ENCODE measurements around the gene ZNF234.
A peak's percentile ranks its signal among the peaks of the same experiment; 100 is the strongest.
"Not testable (repeated sequence)": the region's sequence is repeated elsewhere in the genome, so short reads cannot be mapped to it uniquely, and the experiment has no call there.

Gene ZNF234

GRCh38 chr19:44142059-44142433 lies 692 bp downstream of the ZNF234 start:
- peak; percentile 4 for DNase-seq (ENCODE audit: extremely low spot score)
- POLR2A ChIA-PET, result interaction anchor here (1.3 kb wide), 1 partner anchor 28 kb away, joined by 4 read pairs; no protein-coding TSS in a partner anchor
- CTCF ChIA-PET, result interaction anchor here (0.6 kb wide), 1 partner anchor 430 kb away, joined by 3 read pairs; no protein-coding TSS in a partner anchor
- TF ChIP-seq HDGF (IDR thresholded peaks at IDR 0.05; ENCODE audit: borderline replicate concordance), result no peak
- TF ChIP-seq TARDBP (IDR thresholded peaks at IDR 0.05), result no peak
- TF ChIP-seq FOXM1 (IDR thresholded peaks at IDR 0.05; ENCODE audit: borderline replicate concordance), result no peak

DNA sequence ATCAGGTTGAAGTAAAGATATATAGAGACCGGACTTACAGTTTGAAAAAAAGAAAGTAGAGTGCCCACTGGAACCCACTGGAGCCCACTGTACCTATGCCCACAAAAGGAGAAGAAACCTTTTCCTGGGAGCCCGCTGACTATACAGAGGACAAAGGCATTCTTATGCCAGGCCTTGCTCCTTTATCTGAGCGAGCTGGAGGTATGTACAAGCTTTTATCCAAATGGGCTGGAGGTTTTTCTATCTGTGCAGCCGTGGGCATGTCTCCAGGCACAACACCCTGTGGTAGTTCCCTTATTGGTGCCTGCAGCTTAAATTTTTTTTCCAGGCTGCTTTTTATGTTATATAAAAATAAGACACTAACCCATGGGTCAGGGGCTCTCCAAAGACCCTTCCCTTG lies 8.4 kb downstream of the ZNF234 start:
- CTCF ChIA-PET, result no interaction called here
- POLR2A ChIA-PET, result no interaction called here
- TF ChIP-seq LEF1 (IDR thresholded peaks at IDR 0.05; ENCODE audit: borderline replicate concordance) (no peak), SP1 (IDR thresholded peaks at IDR 0.05) (no peak), ARNT (IDR thresholded peaks at IDR 0.05) (no peak), FOXK2 (IDR thresholded peaks at IDR 0.05) (no peak), BHLHE40 (IDR thresholded peaks at IDR 0.05; ENCODE audit: borderline replicate concordance) (no peak), TARDBP (IDR thresholded peaks at IDR 0.05) (no peak), HDGF (IDR thresholded peaks at IDR 0.05; ENCODE audit: borderline replicate concordance) (no peak), L3MBTL2 (conservative IDR thresholded peaks at IDR 0.05) (no peak), FOXM1 (IDR thresholded peaks at IDR 0.05; ENCODE audit: borderline replicate concordance) (no peak)
- TF ChIP-seq, protein P1, sequence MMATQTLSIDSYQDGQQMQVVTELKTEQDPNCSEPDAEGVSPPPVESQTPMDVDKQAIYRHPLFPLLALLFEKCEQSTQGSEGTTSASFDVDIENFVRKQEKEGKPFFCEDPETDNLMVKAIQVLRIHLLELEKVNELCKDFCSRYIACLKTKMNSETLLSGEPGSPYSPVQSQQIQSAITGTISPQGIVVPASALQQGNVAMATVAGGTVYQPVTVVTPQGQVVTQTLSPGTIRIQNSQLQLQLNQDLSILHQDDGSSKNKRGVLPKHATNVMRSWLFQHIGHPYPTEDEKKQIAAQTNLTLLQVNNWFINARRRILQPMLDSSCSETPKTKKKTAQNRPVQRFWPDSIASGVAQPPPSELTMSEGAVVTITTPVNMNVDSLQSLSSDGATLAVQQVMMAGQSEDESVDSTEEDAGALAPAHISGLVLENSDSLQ (IDR thresholded peaks at IDR 0.05), result no peak
- DNase-seq (ENCODE audit: extremely low spot score), result no peak

DNA sequence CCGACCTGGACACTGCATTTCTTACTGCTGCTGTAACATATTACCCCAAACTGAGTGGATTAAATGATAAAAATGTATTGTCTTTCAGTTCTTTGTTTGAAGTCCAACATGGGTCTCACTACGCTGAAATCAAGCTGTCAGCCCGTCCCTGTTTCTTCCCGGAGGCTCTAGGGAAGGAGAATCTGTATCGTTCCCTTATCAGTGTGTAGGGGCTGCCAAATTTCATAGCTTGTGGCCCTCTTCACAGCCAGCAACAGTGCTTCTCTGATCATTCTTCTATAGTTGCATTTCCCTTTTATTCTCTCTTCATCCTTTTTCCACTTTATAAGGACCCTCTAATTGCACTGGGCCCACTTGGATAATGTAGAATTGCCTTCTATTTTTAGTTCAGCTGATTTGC lies 10.1 kb downstream of the ZNF234 start:
- no peak for DNase-seq (ENCODE audit: extremely low spot score)
- CTCF ChIA-PET, result interaction anchor here (0.6 to 0.7 kb wide), 2 partner anchors 196 to 503 kb away, joined by 3 to 4 read pairs; no protein-coding TSS in a partner anchor
- TF ChIP-seq FOXM1 (IDR thresholded peaks at IDR 0.05; ENCODE audit: borderline replicate concordance), result no peak
- no peak for TF ChIP-seq LEF1 (IDR thresholded peaks at IDR 0.05; ENCODE audit: borderline replicate concordance)
- no peak for TF ChIP-seq TARDBP (IDR thresholded peaks at IDR 0.05)
- TF ChIP-seq BHLHE40 (IDR thresholded peaks at IDR 0.05; ENCODE audit: borderline replicate concordance), result no peak
- no peak for TF ChIP-seq ELF4 (IDR thresholded peaks at IDR 0.05)
- TF ChIP-seq FOXA1 (IDR thresholded peaks at IDR 0.05), result no peak
- no peak for TF ChIP-seq L3MBTL2 (conservative IDR thresholded peaks at IDR 0.05)
- no peak for TF ChIP-seq FOXK2 (IDR thresholded peaks at IDR 0.05)
- TF ChIP-seq ZNF384 (IDR thresholded peaks at IDR 0.05), result no peak
- TF ChIP-seq NFRKB (IDR thresholded peaks at IDR 0.05), result no peak
- TF ChIP-seq CTBP1 (IDR thresholded peaks at IDR 0.05; ENCODE audit: borderline replicate concordance), result no peak
- TF ChIP-seq, protein P1 (IDR thresholded peaks at IDR 0.05), result no peak
- no peak for TF ChIP-seq SUZ12 (IDR thresholded peaks at IDR 0.05)
- no peak for TF ChIP-seq SP1 (IDR thresholded peaks at IDR 0.05)
- TF ChIP-seq ARNT (IDR thresholded peaks at IDR 0.05), result no peak
- POLR2A ChIA-PET, result no interaction called here

DNA sequence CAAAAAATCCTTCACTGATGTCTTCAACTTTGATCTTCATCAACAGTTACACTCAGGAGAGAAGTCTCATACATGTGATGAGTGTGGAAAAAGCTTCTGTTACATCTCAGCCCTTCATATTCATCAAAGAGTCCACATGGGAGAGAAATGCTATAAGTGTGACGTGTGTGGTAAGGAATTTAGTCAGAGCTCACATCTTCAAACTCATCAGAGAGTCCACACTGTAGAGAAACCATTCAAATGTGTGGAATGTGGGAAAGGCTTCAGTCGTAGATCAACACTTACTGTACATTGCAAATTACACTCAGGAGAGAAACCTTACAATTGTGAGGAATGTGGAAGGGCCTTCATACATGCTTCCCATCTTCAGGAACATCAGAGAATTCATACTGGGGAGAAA lies 15.1 kb downstream of the ZNF234 start:
- ChIA-PET CTCF (no interaction called here), POLR2A (no interaction called here)
- TF ChIP-seq LEF1 (IDR thresholded peaks at IDR 0.05; ENCODE audit: borderline replicate concordance) (no peak), SP1 (IDR thresholded peaks at IDR 0.05) (no peak), FOXA1 (IDR thresholded peaks at IDR 0.05) (no peak)

DNA sequence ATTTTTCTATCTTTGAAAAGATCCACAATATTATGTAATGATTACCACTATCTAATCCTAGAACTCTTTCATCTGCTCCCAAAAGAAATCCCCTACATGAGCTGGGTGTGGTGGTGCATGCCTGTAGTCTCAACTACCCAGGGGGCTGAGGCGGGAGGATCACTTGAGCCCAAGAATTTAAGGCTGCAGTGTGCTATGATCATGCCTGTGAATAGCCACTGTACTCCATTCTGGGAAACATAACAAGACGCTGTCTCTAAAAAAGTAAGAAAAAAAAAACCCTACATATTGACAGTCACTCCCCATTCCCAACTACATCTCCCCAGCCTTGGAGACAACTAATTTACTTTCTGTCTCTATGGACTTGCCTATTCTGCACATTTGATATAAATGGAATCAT lies 22.4 kb downstream of the ZNF234 start:
- no peak for DNase-seq (ENCODE audit: extremely low spot score)
- no peak for TF ChIP-seq NFRKB (IDR thresholded peaks at IDR 0.05)
- TF ChIP-seq L3MBTL2 (conservative IDR thresholded peaks at IDR 0.05), result no peak
- TF ChIP-seq HDGF (IDR thresholded peaks at IDR 0.05; ENCODE audit: borderline replicate concordance), result no peak
- TF ChIP-seq SUZ12 (IDR thresholded peaks at IDR 0.05), result no peak
- TF ChIP-seq FOXK2 (IDR thresholded peaks at IDR 0.05), result no peak
- TF ChIP-seq LEF1 (IDR thresholded peaks at IDR 0.05; ENCODE audit: borderline replicate concordance), result no peak
- TF ChIP-seq FOXM1 (IDR thresholded peaks at IDR 0.05; ENCODE audit: borderline replicate concordance), result no peak
- TF ChIP-seq ELF4 (IDR thresholded peaks at IDR 0.05), result no peak
- ChIA-PET POLR2A (interaction anchor here (1.2 to 1.8 kb wide), 2 partner anchors 71 to 142 kb away, joined by 4 read pairs; partner anchors contain the start of gene ZNF235), CTCF (no interaction called here)

More for the DNA sequence above, 15.1 kb downstream of the ZNF234 start:
- DNase-seq (ENCODE audit: extremely low spot score), result no peak

GRCh38 chr19:44164327-44164672 lies 22.9 kb downstream of the ZNF234 start:
- DNase-seq (ENCODE audit: extremely low spot score), result no peak
- POLR2A ChIA-PET, result interaction anchor here (1.0 to 2.5 kb wide), 8 partner anchors 43 to 336 kb away, joined by 4 to 10 read pairs (median 8); partner anchors contain the start of genes ZNF180, ZNF221, ZNF224 and ZNF225
- TF ChIP-seq SP1 (IDR thresholded peaks at IDR 0.05) (no peak), CTBP1 (IDR thresholded peaks at IDR 0.05; ENCODE audit: borderline replicate concordance) (no peak), BHLHE40 (IDR thresholded peaks at IDR 0.05; ENCODE audit: borderline replicate concordance) (no peak)
- CTCF ChIA-PET, result no interaction called here

GRCh38 chr19:44164673-44165512 lies 23.5 kb downstream of the ZNF234 start, which contains the start of gene ZNF226:
Gene ZNF226, plus strand, starts transcription at chr19:44165100. Its CDS starts 4,981 bp downstream, at chr19:44170081.
- CTCF ChIA-PET, result no interaction called here
- peak; percentile 89 for DNase-seq (ENCODE audit: extremely low spot score)
- POLR2A ChIA-PET, result interaction anchor here (1.0 to 2.5 kb wide), 8 partner anchors 42 to 335 kb away, joined by 4 to 10 read pairs (median 8); partner anchors contain the start of genes ZNF180, ZNF221, ZNF224 and ZNF225
- TF ChIP-seq SUZ12 (IDR thresholded peaks at IDR 0.05) (0 out of 2 replicates have a peak, but pooled peaks have one; percentile 38), ELF4 (IDR thresholded peaks at IDR 0.05) (peak; percentile 88), NFRKB (IDR thresholded peaks at IDR 0.05) (no peak), FOXM1 (IDR thresholded peaks at IDR 0.05; ENCODE audit: borderline replicate concordance) (no peak), SP1 (IDR thresholded peaks at IDR 0.05) (no peak), TARDBP (IDR thresholded peaks at IDR 0.05) (no peak), LEF1 (IDR thresholded peaks at IDR 0.05; ENCODE audit: borderline replicate concordance) (no peak), L3MBTL2 (conservative IDR thresholded peaks at IDR 0.05) (0 out of 2 replicates have a peak, but pooled peaks have one; percentile 17)
- TF ChIP-seq, protein P1 (IDR thresholded peaks at IDR 0.05), result no peak

- POLR2A ChIA-PET, CTCF ChIA-PET: not testable (repeated sequence)
Measured at GRCh38 chr19:44170660-44171059, 29.3 kb downstream of the ZNF234 start.

More at GRCh38 chr19:44170660-44171059, 29.3 kb downstream of the ZNF234 start:
- DNase-seq (ENCODE audit: extremely low spot score), result not testable (repeated sequence)

Data from HEK293T (cell line).